ENCODE data around the gene C11orf24. TPM values are rescaled to one million over a fixed set of nuclear protein-coding genes. Genes with fewer than 3 reads are reported as not detected.
A peak's percentile ranks its signal among the peaks of the same experiment; 100 is the strongest.

The C11orf24 gene
- total RNA-seq, 2 donors from 2014 or later: 31.7 to 36.5 TPM

GRCh38 chr11:68211546-68211945, 60.2 kb downstream of the C11orf24 start:
- Mint-ChIP-seq H3K36me3 (peaks cover 0 to 5% of the 10 kb centered on the region in 2 donors), H3K9me3 (no peaks in the 10 kb centered on the region), H3K27ac (peak overlapping the region in 1 of 2 donors; percentile 88)
- DNase-seq (ENCODE audit: low spot score in 2 of 2) (no peak), ATAC-seq (no peak)

Other genes with a start within 250 kb of the C11orf24 start
- gene NDUFS8, start 241.3 kb downstream of the C11orf24 start, total RNA-seq: 100 to 1,000 TPM; 139 to 236 TPM
- gene TCIRG1, start 232.9 kb downstream of the C11orf24 start, total RNA-seq: 100 to 1,000 TPM; 226 to 295 TPM
- 10 to 100 TPM in 1 of 2 donors, 1 to 10 TPM in 1; 9.5 to 30.2 TPM for gene CHKA, start 150.6 kb downstream of the C11orf24 start, total RNA-seq
- 10 to 100 TPM; 21.9 to 46.5 TPM for gene KMT5B, start 58.7 kb downstream of the C11orf24 start, total RNA-seq
- gene LRP5, start 40.6 kb upstream of the C11orf24 start, total RNA-seq: 10 to 100 TPM in 1 of 2 donors, 1 to 10 TPM in 1; 8.7 to 14.1 TPM
- gene PPP6R3, start 188.8 kb upstream of the C11orf24 start, total RNA-seq: 100 to 1,000 TPM; 118 to 149 TPM